Epithelial cell of proximal tubule (primary cell): Measurements from ENCODE around the gene CACNA1C. TPM values are rescaled to one million over a fixed set of nuclear protein-coding genes. Genes with fewer than 3 reads are reported as not detected.

Experiments
- DNase-seq: peaks from one replicate; pipeline ENCODE4 v3.0.0-alpha.2; 2011; ENCODE audit warnings: low read depth
- H3K4me3 ChIP-seq: 2 replicates; pipeline ENCODE4 v1.5.1; 2011; ENCODE audit warnings: low read depth, mild to moderate bottlenecking, low read length
- CTCF ChIP-seq: conservative IDR thresholded peaks from 2 replicates; pipeline ENCODE4 v1.5.1; 2012; ENCODE audit warnings: low read depth, mild to moderate bottlenecking, low read length
- total RNA-seq: library from RNA; depleted of rRNA; stranded (reverse); fragments of >200 nt; gene quantifications from 2 replicates; pipeline ENCODE4 v1.2.3, GENCODE V29; 2015

Gene CACNA1C
- total RNA-seq, 1 donor from 2014 or later, result not detected

DNA sequence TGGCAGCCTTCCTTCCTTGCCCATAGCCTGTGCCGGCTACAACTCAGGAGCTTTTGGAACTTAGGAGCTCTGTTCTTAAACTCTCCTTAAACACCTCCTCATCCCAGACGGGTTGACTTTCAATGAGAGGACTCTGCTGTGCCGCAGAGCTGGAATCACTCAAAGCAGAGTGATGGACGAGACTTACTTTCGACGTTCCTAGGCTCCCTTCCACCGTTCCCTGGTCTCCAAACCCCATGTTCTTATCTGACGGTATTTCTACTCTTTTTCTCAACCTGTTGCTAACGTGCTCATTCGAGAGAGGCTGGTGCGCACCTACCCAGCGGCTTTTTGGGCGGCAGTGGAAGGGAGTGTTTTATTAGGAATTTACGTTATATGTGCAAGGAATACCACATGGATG, 232.7 kb downstream of the CACNA1C start:
- no peak for DNase-seq
- no peak overlapping the region for H3K4me3 ChIP-seq
- TF ChIP-seq CTCF, result no peak

DNA sequence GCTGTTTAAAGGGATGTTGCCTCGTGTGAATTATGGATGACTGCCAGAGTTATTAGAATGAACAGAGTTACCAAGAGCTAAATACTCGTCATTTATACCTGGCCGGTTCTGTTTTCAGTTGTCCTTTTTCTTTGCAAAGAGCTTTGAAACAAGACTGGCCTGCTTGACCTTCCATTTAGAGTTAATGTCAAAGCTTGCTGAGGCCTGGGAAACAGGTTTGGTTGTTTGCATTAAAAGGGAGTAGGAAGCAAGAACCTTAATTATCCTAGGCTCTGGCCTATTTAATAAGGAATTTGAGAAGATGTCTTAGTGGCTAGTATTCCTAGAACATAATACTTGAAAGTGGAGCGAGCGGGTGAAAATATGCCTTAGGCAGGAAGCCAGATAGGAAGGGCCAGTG, 233.3 kb downstream of the CACNA1C start:
- DNase-seq, result no peak
- no peak for TF ChIP-seq CTCF
- H3K4me3 ChIP-seq, result no peak overlapping the region

GRCh38 chr12:2286461-2287131, 233.8 kb downstream of the CACNA1C start:
- no peak for TF ChIP-seq CTCF
- no peak for DNase-seq
- H3K4me3 ChIP-seq, result no peak overlapping the region

- H3K4me3 ChIP-seq, result no peak overlapping the region
- no peak for DNase-seq
- no peak for TF ChIP-seq CTCF
Measured at GRCh38 chr12:2287151-2287550, 234.4 kb downstream of the CACNA1C start.

DNA sequence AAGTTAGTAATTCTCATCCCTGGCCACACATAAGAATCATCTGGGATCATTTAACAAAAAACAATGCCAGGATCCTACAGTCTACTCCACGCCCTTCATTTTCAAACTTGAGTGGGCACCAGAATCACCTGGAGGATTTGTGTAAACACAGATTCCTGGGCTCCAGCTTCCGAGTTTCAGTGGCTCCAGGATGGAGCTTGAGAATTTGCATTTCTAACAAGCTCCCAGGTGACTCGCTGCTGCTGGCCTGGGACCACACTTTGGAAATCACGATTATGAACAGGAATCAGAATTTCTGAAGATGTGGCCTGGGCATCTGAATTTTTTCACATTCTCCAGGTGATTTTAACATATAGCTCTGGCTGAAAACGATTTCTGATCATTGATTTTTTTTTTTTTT, 234.8 kb downstream of the CACNA1C start:
- H3K4me3 ChIP-seq, result no peak overlapping the region
- no peak for TF ChIP-seq CTCF
- DNase-seq, result no peak

DNA sequence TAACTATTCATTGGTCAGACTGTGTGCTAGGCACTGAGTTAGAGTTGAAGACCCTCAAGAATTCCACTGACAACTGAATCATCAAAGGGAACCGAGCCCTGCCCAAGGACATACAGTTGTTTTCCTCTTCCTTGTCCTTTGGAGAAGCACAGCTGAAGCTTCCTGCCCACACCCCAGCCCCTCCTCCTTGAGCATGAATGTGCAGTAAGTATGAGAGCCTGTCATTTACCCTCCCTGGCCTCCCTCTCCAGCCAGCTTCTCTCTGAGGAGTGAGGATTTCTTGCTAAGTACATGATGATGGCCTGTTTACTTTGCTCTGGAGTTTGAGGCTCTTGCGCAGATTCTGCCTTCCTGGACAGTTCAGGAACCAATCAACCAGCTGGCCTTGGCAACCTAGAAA, 235.2 kb downstream of the CACNA1C start:
- no peak for TF ChIP-seq CTCF
- no peak for DNase-seq
- H3K4me3 ChIP-seq, result no peak overlapping the region

DNA sequence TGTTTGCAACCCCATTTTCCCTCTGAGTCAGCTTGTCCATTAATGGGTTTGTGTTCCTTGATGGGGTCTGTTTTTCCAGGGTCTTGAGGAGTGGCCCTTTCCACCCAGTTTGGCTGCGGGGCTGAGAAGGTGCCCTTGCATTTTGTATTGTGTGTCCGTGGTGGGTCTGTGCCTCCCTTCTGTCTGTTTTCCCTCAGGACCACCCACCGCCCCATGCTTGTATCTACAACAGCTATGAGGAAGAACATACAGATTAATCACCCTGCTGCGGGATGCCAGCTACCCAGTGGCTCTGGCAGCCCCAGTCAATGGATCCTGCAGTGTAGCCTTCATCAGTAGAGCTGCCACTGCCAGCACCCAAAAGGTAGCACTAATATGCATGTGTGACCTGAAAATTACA, 235.7 kb downstream of the CACNA1C start:
- DNase-seq, result no peak
- TF ChIP-seq CTCF, result no peak
- H3K4me3 ChIP-seq, result no peak overlapping the region
